Measurements from ENCODE around the gene PLPPR3.
A peak's percentile ranks its signal among the peaks of the same experiment; 100 is the strongest.

PLPPR3 gene

GRCh38 chr19:807627-808422 lies 13.9 kb downstream of the PLPPR3 start:
- DNase-seq: no peak
- Mint-ChIP-seq H3K9me3 (no peaks in the 10 kb centered on the region), H3K36me3 (ENCODE audit: low read depth) (peaks cover 56% of the 10 kb centered on the region), H3K4me1 (peaks cover 20% of the 10 kb centered on the region), H3K27ac (peak overlapping the region; percentile 91), H3K4me3 (no peak overlapping the region), H3K27me3 (ENCODE audit: low read depth, poor library complexity) (no peaks in the 10 kb centered on the region)
- TF ChIP-seq CTCF (IDR thresholded peaks at IDR 0.05): no peak

- TF ChIP-seq CTCF (IDR thresholded peaks at IDR 0.05): no peak
- Mint-ChIP-seq H3K4me3 (no peak overlapping the region), H3K4me1 (peaks cover 29% of the 10 kb centered on the region), H3K9me3 (no peaks in the 10 kb centered on the region), H3K27ac (peak overlapping the region; percentile 91), H3K27me3 (ENCODE audit: low read depth, poor library complexity) (no peaks in the 10 kb centered on the region), H3K36me3 (ENCODE audit: low read depth) (peaks cover 58% of the 10 kb centered on the region)
- no peak for DNase-seq
Observed at GRCh38 chr19:806815-807421, 14.8 kb downstream of the PLPPR3 start.

GRCh38 chr19:805600-806550 lies 15.9 kb downstream of the PLPPR3 start:
- no peaks in the 10 kb centered on the region for H3K27me3 Mint-ChIP-seq (ENCODE audit: low read depth, poor library complexity)
- peaks cover 39% of the 10 kb centered on the region for H3K4me1 Mint-ChIP-seq
- H3K4me3 Mint-ChIP-seq: no peak overlapping the region
- no peak for TF ChIP-seq CTCF (IDR thresholded peaks at IDR 0.05)
- DNase-seq: no peak
- H3K9me3 Mint-ChIP-seq: no peaks in the 10 kb centered on the region
- H3K27ac Mint-ChIP-seq: no peak overlapping the region
- peaks cover 50% of the 10 kb centered on the region for H3K36me3 Mint-ChIP-seq (ENCODE audit: low read depth)

GRCh38 chr19:805166-805551 lies 16.6 kb downstream of the PLPPR3 start:
- DNase-seq: no peak
- H3K27ac Mint-ChIP-seq: peak overlapping the region; percentile 80
- no peaks in the 10 kb centered on the region for H3K27me3 Mint-ChIP-seq (ENCODE audit: low read depth, poor library complexity)
- H3K4me1 Mint-ChIP-seq: peaks cover 45% of the 10 kb centered on the region
- peaks cover 49% of the 10 kb centered on the region for H3K36me3 Mint-ChIP-seq (ENCODE audit: low read depth)
- no peaks in the 10 kb centered on the region for H3K9me3 Mint-ChIP-seq
- no peak overlapping the region for H3K4me3 Mint-ChIP-seq
- TF ChIP-seq CTCF (IDR thresholded peaks at IDR 0.05): no peak

GRCh38 chr19:804419-805165 lies 17.2 kb downstream of the PLPPR3 start:
- peaks cover 46% of the 10 kb centered on the region for H3K36me3 Mint-ChIP-seq (ENCODE audit: low read depth)
- H3K27ac Mint-ChIP-seq: peak overlapping the region; percentile 80
- H3K4me3 Mint-ChIP-seq: no peak overlapping the region
- DNase-seq: no peak
- TF ChIP-seq CTCF (IDR thresholded peaks at IDR 0.05): no peak
- H3K9me3 Mint-ChIP-seq: no peaks in the 10 kb centered on the region
- peaks cover 51% of the 10 kb centered on the region for H3K4me1 Mint-ChIP-seq
- H3K27me3 Mint-ChIP-seq (ENCODE audit: low read depth, poor library complexity): no peaks in the 10 kb centered on the region

All from nephron progenitor cell (in vitro differentiated cells).